ENCODE data around the gene PRDM7. TPM values are rescaled to one million over a fixed set of nuclear protein-coding genes. Genes with fewer than 3 reads are reported as not detected.

The PRDM7 gene
- total and polyA plus RNA-seq, 2 donors (not counting 1 experiment from before 2014, with no cell fraction given): not detected

- H3K4me1 Mint-ChIP-seq: peaks cover 4% of the 10 kb centered on the region
- intact Hi-C loops (cut with micrococcal nuclease): no loop called here
- H3K4me3 ChIP-seq (ENCODE audit: control extremely low read depth in 1 of 5, extremely low read depth in 1 of 5, insufficient read depth in 1 of 5, low read depth in 2 of 5, low read length in 4 of 5): no peak overlapping the region
- no peak overlapping the region for H2AFZ ChIP-seq (ENCODE audit: insufficient read depth, low read depth, low read length, poor library complexity, severe bottlenecking)
- no peak overlapping the region for H3K4me2 ChIP-seq (replicated peaks; ENCODE audit: low read depth, low read length, poor library complexity, severe bottlenecking)
- ChIA-PET POLR2A (no interaction called here), CTCF (no interaction called here)
- no peaks in the 10 kb centered on the region for H3K36me3 ChIP-seq (replicated peaks in 1 of 2; ENCODE audit: control extremely low read depth in 1 of 2, control insufficient read depth in 1 of 2, extremely low read depth in 1 of 2, insufficient read depth in 2 of 2, low read length in 1 of 2)
- no peaks in the 10 kb centered on the region for H3K9me3 Mint-ChIP-seq (ENCODE audit: insufficient read depth)
- H3K4me3 Mint-ChIP-seq: no peak overlapping the region
- no peaks in the 10 kb centered on the region for H3K79me2 ChIP-seq (ENCODE audit: control insufficient read depth, insufficient read depth, low read length)
- no peak for TF ChIP-seq CTCF (IDR thresholded peaks at IDR 0.05)
- TF ChIP-seq EZH2 (IDR thresholded peaks at IDR 0.05; ENCODE audit: borderline replicate concordance, insufficient read depth, low read depth, low read length, poor library complexity, severe bottlenecking): no peak
- peaks cover 0 to 19% (median 11%) of the 10 kb centered on the region in 4 experiments for H3K27me3 ChIP-seq (replicated peaks in 1 of 4; ENCODE audit: control extremely low read depth in 1 of 4, control insufficient read depth in 3 of 4, insufficient read depth in 4 of 4, low read length in 3 of 4)
- DNase-seq (no peak), ATAC-seq (ENCODE audit: low read depth) (no peak)
- H3K9me3 ChIP-seq (ENCODE audit: control extremely low read depth in 1 of 3, control insufficient read depth in 2 of 3, insufficient read depth in 1 of 3, low read length in 2 of 3): peaks cover 0 to 6% (median 0%) of the 10 kb centered on the region in 3 donors
- H3K27ac Mint-ChIP-seq: no peak overlapping the region
- peaks cover 11% of the 10 kb centered on the region for H3K27me3 Mint-ChIP-seq
- H3K4me1 ChIP-seq (ENCODE audit: control insufficient read depth in 2 of 2, insufficient read depth in 2 of 2, low read length in 2 of 2): peaks cover 8 to 10% of the 10 kb centered on the region in 2 donors
- H4K20me1 ChIP-seq (ENCODE audit: control insufficient read depth, insufficient read depth, low read length, poor library complexity, severe bottlenecking): no peaks in the 10 kb centered on the region
- no peak overlapping the region for H3K27ac ChIP-seq (ENCODE audit: low read length in 2 of 2)
- 94% methylated on average over 16 of the region's 16 CpGs for WGBS (ENCODE audit: insufficient coverage)
- H3K9ac ChIP-seq (ENCODE audit: low read length): no peak overlapping the region
Measured at GRCh38 chr16:90041896-90042473, 35.1 kb downstream of the PRDM7 start.

- H3K27me3 Mint-ChIP-seq: no peaks in the 10 kb centered on the region
- Histone ChIP-seq H3K79me2 (ENCODE audit: control insufficient read depth, insufficient read depth, low read length) (no peaks in the 10 kb centered on the region), H3K36me3 (replicated peaks in 1 of 2; ENCODE audit: control extremely low read depth in 1 of 2, control insufficient read depth in 1 of 2, extremely low read depth in 1 of 2, insufficient read depth in 2 of 2, low read length in 1 of 2) (peaks cover 0 to 3% of the 10 kb centered on the region in 2 experiments), H3K27me3 (replicated peaks in 1 of 4; ENCODE audit: control extremely low read depth in 1 of 4, control insufficient read depth in 3 of 4, insufficient read depth in 4 of 4, low read length in 3 of 4) (peaks cover 0 to 7% (median 4%) of the 10 kb centered on the region in 4 experiments), H3K4me1 (ENCODE audit: control insufficient read depth in 2 of 2, insufficient read depth in 2 of 2, low read length in 2 of 2) (no peaks in the 10 kb centered on the region), H3K9me3 (ENCODE audit: control extremely low read depth in 1 of 3, control insufficient read depth in 2 of 3, insufficient read depth in 1 of 3, low read length in 2 of 3) (no peaks in the 10 kb centered on the region), H3K4me2 (replicated peaks; ENCODE audit: low read depth, low read length, poor library complexity, severe bottlenecking) (no peak overlapping the region), H3K27ac (ENCODE audit: low read length in 2 of 2) (no peak overlapping the region), H2AFZ (ENCODE audit: insufficient read depth, low read depth, low read length, poor library complexity, severe bottlenecking) (no peak overlapping the region), H3K4me3 (ENCODE audit: control extremely low read depth in 1 of 5, extremely low read depth in 1 of 5, insufficient read depth in 1 of 5, low read depth in 2 of 5, low read length in 4 of 5) (no peak overlapping the region), H4K20me1 (ENCODE audit: control insufficient read depth, insufficient read depth, low read length, poor library complexity, severe bottlenecking) (no peaks in the 10 kb centered on the region), H3K9ac (ENCODE audit: low read length) (no peak overlapping the region)
- ChIA-PET CTCF (no interaction called here), POLR2A (no interaction called here)
- ATAC-seq (ENCODE audit: low read depth) (no peak), DNase-seq (no peak)
- no peaks in the 10 kb centered on the region for H3K4me1 Mint-ChIP-seq
- H3K9me3 Mint-ChIP-seq (ENCODE audit: insufficient read depth): no peaks in the 10 kb centered on the region
- WGBS (ENCODE audit: insufficient coverage): 95% methylated on average over 29 of the region's 29 CpGs
- TF ChIP-seq CTCF (IDR thresholded peaks at IDR 0.05) (no peak), EZH2 (IDR thresholded peaks at IDR 0.05; ENCODE audit: borderline replicate concordance, insufficient read depth, low read depth, low read length, poor library complexity, severe bottlenecking) (no peak)
- no peak overlapping the region for H3K4me3 Mint-ChIP-seq
- intact Hi-C loops (cut with micrococcal nuclease): no loop called here
- H3K27ac Mint-ChIP-seq: no peak overlapping the region
Measured at GRCh38 chr16:90040152-90041023, 36.7 kb downstream of the PRDM7 start.

All from B cell (primary cell).